GM12878 (cell line): ENCODE data around the gene S100A4. TPM values are rescaled to one million over a fixed set of nuclear protein-coding genes. Genes with fewer than 3 reads are reported as not detected.

Experiments
- BHLHE40 ChIP-seq, 2 experiments: fragments of 450-650 bp in 1 of 2; IDR thresholded peaks; 2 replicates each; pipeline ENCODE4 v1.6.1; 2011 to 2017; ENCODE audit warnings: low read depth in 2 of 2, borderline replicate concordance in 1 of 2, improper control_type of control experiment in 1 of 2, low read length in 1 of 2, mild to moderate bottlenecking in 1 of 2
- BRCA1 ChIP-seq: IDR thresholded peaks from 2 replicates; pipeline ENCODE4 v1.6.1; 2011; ENCODE audit warnings: low read depth, low read length, improper control_type of control experiment
- EZH2 ChIP-seq: IDR thresholded peaks from 2 replicates; pipeline ENCODE4 v1.6.1; 2012; ENCODE audit warnings: low read depth, mild to moderate bottlenecking, control low read depth, inconsistent platforms, low read length, borderline replicate concordance; ENCODE audit not compliant: control insufficient read depth
- HCFC1 ChIP-seq: fragments of 150-350 bp; IDR thresholded peaks from 2 replicates; pipeline ENCODE4 v1.6.1; 2014; ENCODE audit warnings: low read length
- HDAC2 ChIP-seq: fragments of 200-600 bp; sonication (generic); IDR thresholded peaks from 2 replicates; pipeline ENCODE4 v1.6.1; 2017
- IKZF2 ChIP-seq, 2 experiments: fragments of 450-650 bp; IDR thresholded peaks; 2 replicates each; pipeline ENCODE4 v1.6.1; 2017; ENCODE audit warnings: mild to moderate bottlenecking in 2 of 2, moderate library complexity in 2 of 2
- NBN ChIP-seq: fragments of 450-650 bp; IDR thresholded peaks from 2 replicates; pipeline ENCODE4 v1.6.1; 2016
- NR2C2 ChIP-seq: IDR thresholded peaks from 2 replicates; pipeline ENCODE4 v1.6.1; 2011; ENCODE audit warnings: borderline replicate concordance, low read depth; ENCODE audit not compliant: control insufficient read depth, insufficient read length
- PBX3 ChIP-seq: IDR thresholded peaks from 2 replicates; pipeline ENCODE4 v1.6.1; 2011; ENCODE audit warnings: mild to moderate bottlenecking, low read depth, low read length, moderate library complexity; ENCODE audit not compliant: insufficient replicate concordance
- PKNOX1 ChIP-seq: fragments of 450-650 bp; IDR thresholded peaks from 2 replicates; pipeline ENCODE4 v1.6.1; 2016; ENCODE audit warnings: mild to moderate bottlenecking
- SMAD1 ChIP-seq: fragments of 450-650 bp; IDR thresholded peaks from 2 replicates; pipeline ENCODE4 v1.6.1; 2018; ENCODE audit warnings: mild to moderate bottlenecking, low read depth; ENCODE audit not compliant: partially characterized antibody
- SMC3 ChIP-seq: IDR thresholded peaks from 2 replicates; pipeline ENCODE4 v1.6.1; 2011; ENCODE audit warnings: low read length, improper control_type of control experiment, borderline replicate concordance
- STAT1 ChIP-seq: fragments of 450-650 bp; conservative IDR thresholded peaks from 2 replicates; pipeline ENCODE4 v1.6.1; 2014; ENCODE audit warnings: antibody characterized with exemption, mild to moderate bottlenecking
- STAT3 ChIP-seq: IDR thresholded peaks from 2 replicates; pipeline ENCODE4 v1.6.1; 2011; ENCODE audit warnings: low read depth, low read length, improper control_type of control experiment
- TBL1XR1 ChIP-seq: IDR thresholded peaks from 2 replicates; pipeline ENCODE4 v1.6.1; 2012; ENCODE audit warnings: low read depth, low read length, improper control_type of control experiment
- USF1 ChIP-seq: IDR thresholded peaks from 2 replicates; pipeline ENCODE4 v1.6.1; 2011; ENCODE audit warnings: borderline replicate concordance, low read depth, mild to moderate bottlenecking, moderate library complexity, mixed read lengths, low read length; ENCODE audit not compliant: insufficient read depth; ENCODE audit errors: extremely low read length
- ZNF207 ChIP-seq: fragments of 450-650 bp; IDR thresholded peaks from 2 replicates; pipeline ENCODE4 v1.6.1; 2014; ENCODE audit warnings: antibody characterized with exemption, mild to moderate bottlenecking, borderline replicate concordance
- ZNF687 ChIP-seq: fragments of 450-650 bp; IDR thresholded peaks from 2 replicates; pipeline ENCODE4 v1.6.1; 2017; ENCODE audit warnings: mild to moderate bottlenecking, moderate library complexity
- polyA plus RNA-seq, 11 experiments: library from polyadenylated mRNA; depleted of rRNA in 4 of 11; unstranded in 6 of 11; stranded (reverse) in 5 of 11; fragments of >200 nt; fragmentation: Nextera tagmentation in 4 of 11; fragmentation: Illumina TruSeq in 1 of 11; extraction: Ambion mirVana in 4 of 11; extraction: Trizol in 1 of 11; gene quantifications; 1 replicate in 1 of 11; 2 replicates in 10 of 11; pipeline versions ENCODE4 v1.2.1 to v1.2.3, GENCODE V29; 2011 to 2016; ENCODE audit warnings: inconsistent platforms in 2 of 11, missing spikeins in 2 of 11, low read depth in 1 of 11
- total RNA-seq, 4 experiments: library from RNA; depleted of rRNA in 3 of 4; stranded (reverse); fragments of >200 nt in 3 of 4; fragmentation: Illumina TruSeq in 1 of 4; extraction: Trizol in 1 of 4; gene quantifications; 2 replicates each; pipeline versions ENCODE4 v1.2.1 to v1.2.3, GENCODE V29; 2013 to 2021

The S100A4 gene
- total and polyA plus RNA-seq, 10 of the 15 experiments (the other 5 are each of a cell fraction or from before 2014, with no cell fraction given), result 4.3 to 104 (median 27.3) TPM

- TF ChIP-seq ZNF687 (no peak), NR2C2 (no peak), STAT3 (no peak), SMAD1 (no peak), NBN (no peak), EZH2 (no peak), PKNOX1 (no peak), ZNF207 (no peak), USF1 (no peak), HCFC1 (no peak), BHLHE40 (IDR thresholded peaks at IDR 0.05; ENCODE audit: borderline replicate concordance in 1 of 2, low read depth in 2 of 2, low read length in 1 of 2) (0 out of 4 replicates have a peak, but pooled peaks of 1 of the 2 experiments have one; percentile 22), BRCA1 (no peak), HDAC2 (no peak), IKZF2 (IDR thresholded peaks at IDR 0.05) (0 out of 4 replicates have a peak, but pooled peaks of 1 of the 2 experiments have one; percentile 22), PBX3 (no peak), STAT1 (no peak), SMC3 (peak; percentile 76), TBL1XR1 (no peak)
Measured at GRCh38 chr1:153532769-153533599, 12.6 kb downstream of the S100A4 start (continued).
